B cell (primary cell): ENCODE results near the gene USP7. TPM values are rescaled to one million over a fixed set of nuclear protein-coding genes. Genes with fewer than 3 reads are reported as not detected.

Experiments
- ATAC-seq: fragments of 200-7000 bp; cut with Tn5 transposase; one replicate; pipeline ENCODE4 v1.10.0; 2021; ENCODE audit warnings: low read depth, mild to moderate bottlenecking, moderate number of reproducible peaks, moderate library complexity
- CTCF ChIA-PET: fragments of 350-600 bp; sonication (Branson Sonifier 250); formaldehyde crosslinking; loops from one replicate; lab custom pipeline; 2021; ENCODE audit warnings: antibody characterized with exemption, inconsistent platforms; lab: Charles Lee
- POLR2A ChIA-PET: fragments of 350-600 bp; sonication (Branson Sonifier 250); formaldehyde crosslinking; loops from one replicate; lab custom pipeline; 2021; ENCODE audit warnings: antibody characterized with exemption; lab: Charles Lee
- DNase-seq: peaks from one replicate; pipeline ENCODE4 v3.0.0; 2013
- H2AFZ ChIP-seq: 2 replicates; pipeline ENCODE4 v1.6.1; 2012; ENCODE audit warnings: mild to moderate bottlenecking, low read depth, low read length; ENCODE audit not compliant: insufficient read depth, poor library complexity, severe bottlenecking
- H3K27ac ChIP-seq, 2 donors: 1 replicate in 1 of 2; 2 replicates in 1 of 2; pipeline ENCODE4 v1.5.1; 2012 to 2013; ENCODE audit warnings: low read length in 2 of 2, mild to moderate bottlenecking in 2 of 2, moderate library complexity in 1 of 2
- H3K27me3 ChIP-seq, 4 experiments: fragments of 200-600 bp in 1 of 4; sonication (generic) in 1 of 4; replicated peaks in 1 of 4; 1 replicate in 2 of 4; 2 replicates in 2 of 4; pipeline versions ENCODE4 v1.6.1 to v1.7.0; 2013 to 2016; ENCODE audit warnings: low read length in 3 of 4, mild to moderate bottlenecking in 2 of 4, mixed read lengths in 1 of 4, moderate library complexity in 1 of 4; ENCODE audit not compliant: insufficient read depth in 4 of 4, control insufficient read depth in 3 of 4; ENCODE audit errors: control extremely low read depth in 1 of 4
- H3K36me3 ChIP-seq, 2 experiments: replicated peaks in 1 of 2; 1 replicate in 1 of 2; 2 replicates in 1 of 2; pipeline versions ENCODE4 v1.6.1 to v1.7.1; 2013; ENCODE audit warnings: low read length in 1 of 2; ENCODE audit not compliant: insufficient read depth in 2 of 2, control insufficient read depth in 1 of 2; ENCODE audit errors: control extremely low read depth in 1 of 2, extremely low read depth in 1 of 2
- H3K4me1 ChIP-seq, 2 donors: fragments of 200-600 bp in 1 of 2; sonication (generic) in 1 of 2; 1 replicate in 1 of 2; 2 replicates in 1 of 2; pipeline versions ENCODE4 v1.5.1 to v1.6.1; 2013 to 2017; ENCODE audit warnings: low read length in 2 of 2; ENCODE audit not compliant: control insufficient read depth in 2 of 2, insufficient read depth in 2 of 2
- H3K4me2 ChIP-seq: replicated peaks from 2 replicates; pipeline ENCODE3; 2012; ENCODE audit warnings: mild to moderate bottlenecking, low read depth, low read length; ENCODE audit not compliant: poor library complexity, severe bottlenecking
- H3K4me3 ChIP-seq, 5 experiments: fragments of 200-600 bp in 1 of 5; sonication (generic) in 1 of 5; 1 replicate in 3 of 5; 2 replicates in 2 of 5; pipeline versions ENCODE4 v1.5.1 to v1.7.0; 2011 to 2016; ENCODE audit warnings: low read length in 4 of 5, mild to moderate bottlenecking in 4 of 5, low read depth in 2 of 5, control low read depth in 1 of 5, moderate library complexity in 1 of 5; ENCODE audit not compliant: insufficient read depth in 1 of 5; ENCODE audit errors: control extremely low read depth in 1 of 5, extremely low read depth in 1 of 5
- H3K79me2 ChIP-seq: fragments of 200-600 bp; sonication (generic); one replicate; pipeline ENCODE4 v1.6.0; 2016; ENCODE audit warnings: low read length; ENCODE audit not compliant: control insufficient read depth, insufficient read depth
- H3K9ac ChIP-seq: fragments of 200-600 bp; sonication (generic); 2 replicates; pipeline ENCODE4 v1.6.1; 2017; ENCODE audit warnings: mild to moderate bottlenecking, low read length, moderate library complexity
- H3K9me3 ChIP-seq, 3 donors: one replicate each; pipeline versions ENCODE4 v1.6.1 to v1.7.1; 2013; ENCODE audit warnings: low read length in 2 of 3; ENCODE audit not compliant: control insufficient read depth in 2 of 3, insufficient read depth in 1 of 3; ENCODE audit errors: control extremely low read depth in 1 of 3
- H4K20me1 ChIP-seq: 2 replicates; pipeline ENCODE4 v1.6.0; 2012; ENCODE audit warnings: mild to moderate bottlenecking, low read length; ENCODE audit not compliant: insufficient read depth, control insufficient read depth, poor library complexity, severe bottlenecking
- H3K27ac Mint-ChIP-seq: one replicate; pipeline ENCODE4 v1.8.0; 2021; ENCODE audit warnings: mixed read lengths
- H3K27me3 Mint-ChIP-seq: one replicate; pipeline ENCODE4 v1.8.0; 2021; ENCODE audit warnings: mixed read lengths
- H3K4me1 Mint-ChIP-seq: one replicate; pipeline ENCODE4 v1.8.0; 2021; ENCODE audit warnings: mixed read lengths
- H3K4me3 Mint-ChIP-seq: one replicate; pipeline ENCODE4 v1.8.0; 2021; ENCODE audit warnings: mixed read lengths
- H3K9me3 Mint-ChIP-seq: one replicate; pipeline ENCODE4 v1.8.0; 2022; ENCODE audit warnings: mixed read lengths; ENCODE audit not compliant: insufficient read depth
- EZH2 ChIP-seq: IDR thresholded peaks from 2 replicates; pipeline ENCODE4 v1.6.1; 2012; ENCODE audit warnings: borderline replicate concordance, low read depth, mild to moderate bottlenecking, moderate library complexity, low read length; ENCODE audit not compliant: insufficient read depth, poor library complexity, severe bottlenecking
- WGBS: methylation state at CpG from one replicate; pipeline ENCODE4 v1.1.5; 2013; ENCODE audit warnings: missing lambda C conversion rate; ENCODE audit not compliant: insufficient coverage; 5-methylcytosine and 5-hydroxymethylcytosine counted together
- intact Hi-C: fragments of 100-400 bp; cut with micrococcal nuclease; formaldehyde crosslinking; loops from one replicate; pipeline ENCODE4 v1.10.0; 2022
- polyA plus RNA-seq: library from polyadenylated mRNA; depleted of rRNA; stranded (reverse); fragments of >200 nt; gene quantifications from 2 replicates; pipeline ENCODE4 v1.2.3, GENCODE V29; 2012
- total RNA-seq, 2 donors: library from RNA; stranded (reverse); fragments of 120-200 nt in 1 of 2; gene quantifications; 1 replicate in 1 of 2; 2 replicates in 1 of 2; pipeline versions ENCODE4 v1.2.3 to v1.2.4, GENCODE V29; 2013 to 2022
- TF ChIP-seq, protein P1 (sequence below): fragments of 200-600 bp; IDR thresholded peaks from one replicate; pipeline ENCODE4 v1.8.0; 2022; ENCODE audit warnings: antibody characterized with exemption, mild to moderate bottlenecking

USP7 gene
- total and polyA plus RNA-seq, 2 donors (not counting 1 experiment from before 2014, with no cell fraction given) = 27.4 to 223 TPM

DNA sequence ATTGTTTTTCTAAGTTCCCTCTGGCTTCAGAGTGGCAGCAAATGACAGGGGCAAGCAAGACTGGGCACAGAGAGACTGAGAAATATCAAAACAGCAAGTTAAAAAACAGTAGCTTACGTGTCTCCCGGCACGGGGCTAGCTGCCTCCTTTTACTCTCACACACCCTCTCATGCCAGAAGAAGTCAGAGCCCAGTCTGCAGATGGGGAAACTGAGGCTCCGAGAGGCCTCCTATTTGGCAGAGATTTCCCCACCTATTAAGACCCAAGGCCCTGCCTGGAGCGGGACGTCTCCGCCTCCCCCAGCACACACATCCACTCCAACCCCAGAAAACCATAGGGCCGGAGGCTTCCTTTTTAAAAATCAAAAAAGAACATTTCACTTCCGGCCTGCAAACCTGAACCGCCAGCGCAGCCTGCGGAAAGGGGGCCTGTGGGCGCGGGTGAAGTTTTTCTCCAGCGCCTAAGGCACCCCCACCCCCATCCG lies 95.7 kb downstream of the USP7 start:
- no peaks in the 10 kb centered on the region for H3K27me3 ChIP-seq
- DNase-seq = peak; percentile 66
- peaks cover 56% of the 10 kb centered on the region for H3K4me1 Mint-ChIP-seq
- no peak for TF ChIP-seq EZH2
- TF ChIP-seq, protein P1, sequence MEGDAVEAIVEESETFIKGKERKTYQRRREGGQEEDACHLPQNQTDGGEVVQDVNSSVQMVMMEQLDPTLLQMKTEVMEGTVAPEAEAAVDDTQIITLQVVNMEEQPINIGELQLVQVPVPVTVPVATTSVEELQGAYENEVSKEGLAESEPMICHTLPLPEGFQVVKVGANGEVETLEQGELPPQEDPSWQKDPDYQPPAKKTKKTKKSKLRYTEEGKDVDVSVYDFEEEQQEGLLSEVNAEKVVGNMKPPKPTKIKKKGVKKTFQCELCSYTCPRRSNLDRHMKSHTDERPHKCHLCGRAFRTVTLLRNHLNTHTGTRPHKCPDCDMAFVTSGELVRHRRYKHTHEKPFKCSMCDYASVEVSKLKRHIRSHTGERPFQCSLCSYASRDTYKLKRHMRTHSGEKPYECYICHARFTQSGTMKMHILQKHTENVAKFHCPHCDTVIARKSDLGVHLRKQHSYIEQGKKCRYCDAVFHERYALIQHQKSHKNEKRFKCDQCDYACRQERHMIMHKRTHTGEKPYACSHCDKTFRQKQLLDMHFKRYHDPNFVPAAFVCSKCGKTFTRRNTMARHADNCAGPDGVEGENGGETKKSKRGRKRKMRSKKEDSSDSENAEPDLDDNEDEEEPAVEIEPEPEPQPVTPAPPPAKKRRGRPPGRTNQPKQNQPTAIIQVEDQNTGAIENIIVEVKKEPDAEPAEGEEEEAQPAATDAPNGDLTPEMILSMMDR = no peak
- no peaks in the 10 kb centered on the region for H3K36me3 ChIP-seq
- peak overlapping the region; percentile 93 for H3K27ac Mint-ChIP-seq
- POLR2A ChIA-PET = interaction anchor here (1.4 to 1.5 kb wide), 2 partner anchors 24 to 223 kb away, joined by 5 to 9 read pairs; partner anchors contain the start of gene HAPSTR1
- H4K20me1 ChIP-seq = peaks cover 52% of the 10 kb centered on the region
- peaks cover 34 to 68% of the 10 kb centered on the region in 2 donors for H3K4me1 ChIP-seq
- H3K9me3 ChIP-seq = no peaks in the 10 kb centered on the region
- CTCF ChIA-PET = interaction anchor here (1.7 to 3.8 kb wide), 2 partner anchors 12 to 23 kb away, joined by 11 to 42 read pairs; partner anchors contain the start of gene LITAFD
- H3K4me2 ChIP-seq = peak overlapping the region; percentile 99
- H3K9me3 Mint-ChIP-seq = no peaks in the 10 kb centered on the region
- no peak for ATAC-seq
- 0% methylated on average over 15 of the region's 16 CpGs for WGBS
- peak overlapping the region; percentile 94 for H3K4me3 Mint-ChIP-seq
- peak overlapping the region; percentile 81 for H2AFZ ChIP-seq
- H3K27me3 Mint-ChIP-seq = no peaks in the 10 kb centered on the region
- H3K9ac ChIP-seq = peak overlapping the region; percentile 77
- intact Hi-C loops = loop anchor here (2.0 to 5.0 kb wide), 3 partner anchors 95 to 1874 kb away; partner anchors contain the start of genes NUBP1 and USP7
- peaks cover 55% of the 10 kb centered on the region for H3K79me2 ChIP-seq
- H3K27ac ChIP-seq = peak overlapping the region; percentile 41 to 66
- peak overlapping the region; percentile 76 to 89 (median 84) for H3K4me3 ChIP-seq
